ENCODE data around the gene ZNF385A. TPM values are rescaled to one million over a fixed set of nuclear protein-coding genes. Genes with fewer than 3 reads are reported as not detected.

Gene ZNF385A
- total and polyA plus RNA-seq, 2 experiments from 2014 or later, result 10.9 to 21.7 TPM

GRCh38 chr12:54363618-54364017, 20.9 kb downstream of the ZNF385A start (continued):
- TF ChIP-seq ZNF462 (CRISPR knock-in tag; IDR thresholded peaks at IDR 0.05) (no peak), EZH2phosphoT487 (IDR thresholded peaks at IDR 0.05; ENCODE audit: unreplicated experiment) (no peak), ZNF331 (CRISPR knock-in tag; IDR thresholded peaks at IDR 0.05; ENCODE audit: low read depth) (no peak), CREB1 (CRISPR knock-in tag; IDR thresholded peaks at IDR 0.05; ENCODE audit: low read depth) (no peak)

- H3F3A ChIP-seq (replicated peaks; ENCODE audit: low read depth), result peaks cover 6% of the 10 kb centered on the region
- no peaks in the 10 kb centered on the region for H3K36me3 ChIP-seq (ENCODE audit: insufficient read depth)
- peaks cover 16% of the 10 kb centered on the region for H3K27me3 ChIP-seq (ENCODE audit: insufficient read depth)
- peaks cover 13% of the 10 kb centered on the region for H3K27me3 Mint-ChIP-seq (ENCODE audit: insufficient read depth, low read depth, poor library complexity)
- H3K4me2 ChIP-seq, result no peak overlapping the region
- H3K36me3 Mint-ChIP-seq (ENCODE audit: low read depth), result no peaks in the 10 kb centered on the region
- no peaks in the 10 kb centered on the region for H3K9me2 ChIP-seq (ENCODE audit: insufficient read depth)
- H3K4me1 Mint-ChIP-seq, result peaks cover 9% of the 10 kb centered on the region
- no peak overlapping the region for H3K4me3 ChIP-seq
- no peak overlapping the region for H3K27ac ChIP-seq (ENCODE audit: low read depth)
- H3K9me3 Mint-ChIP-seq, result no peaks in the 10 kb centered on the region
- no peaks in the 10 kb centered on the region for H3K79me2 ChIP-seq (replicated peaks; ENCODE audit: insufficient read depth)
- H4K20me1 ChIP-seq (replicated peaks; ENCODE audit: insufficient read depth), result no peaks in the 10 kb centered on the region
- H2AFZ ChIP-seq, result no peak overlapping the region
- no peak overlapping the region for H3K4me3 Mint-ChIP-seq
- DNase-seq (ENCODE audit: low spot score) (no peak), ATAC-seq (no peak)
- peaks cover 14% of the 10 kb centered on the region for H3K4me1 ChIP-seq (ENCODE audit: insufficient read depth)
- no peak overlapping the region for H3K27ac Mint-ChIP-seq
- TF ChIP-seq EZH2phosphoT487 (IDR thresholded peaks at IDR 0.05; ENCODE audit: unreplicated experiment) (no peak), JUNB (IDR thresholded peaks at IDR 0.05; ENCODE audit: unreplicated experiment) (no peak), ZNF114 (CRISPR knock-in tag; IDR thresholded peaks at IDR 0.05) (no peak), ZNF462 (CRISPR knock-in tag; IDR thresholded peaks at IDR 0.05) (no peak), CTCF (conservative IDR thresholded peaks at IDR 0.05; ENCODE audit: low read depth in 2 of 2) (no peak), NANOG (IDR thresholded peaks at IDR 0.05; ENCODE audit: borderline replicate concordance) (no peak)
These were observed 21.5 kb downstream of the ZNF385A start for GRCh38 chr12:54363047-54363446.
